Hepatocyte (in vitro differentiated cells): ENCODE results near the gene CELA1.

Experiments used
- CTCF ChIP-seq: fragments of 200-600 bp; sonication (generic); IDR thresholded peaks from 2 replicates; pipeline ENCODE4 v1.5.1; 2016; ENCODE audit warnings: antibody characterized with exemption, mild to moderate bottlenecking; ENCODE audit not compliant: poor library complexity
- EZH2 ChIP-seq: fragments of 200-600 bp; sonication (generic); IDR thresholded peaks from 2 replicates; pipeline ENCODE4 v1.6.1; 2016; ENCODE audit warnings: antibody characterized with exemption, mild to moderate bottlenecking, borderline replicate concordance

GRCh38 chr12:51346581-51346980 is at the start of gene CELA1:
- no peak for TF ChIP-seq CTCF
- no peak for TF ChIP-seq EZH2
